GM18870 (cell line): Measurements from ENCODE around the gene MTNR1B.

Experiments used
- ATAC-seq: cut with Tn5 transposase; IDR thresholded peaks from one replicate; pipeline ENCODE4 v1.9.1; 2021; ENCODE audit warnings: moderate library complexity; ENCODE audit not compliant: unreplicated experiment

MTNR1B gene

DNA sequence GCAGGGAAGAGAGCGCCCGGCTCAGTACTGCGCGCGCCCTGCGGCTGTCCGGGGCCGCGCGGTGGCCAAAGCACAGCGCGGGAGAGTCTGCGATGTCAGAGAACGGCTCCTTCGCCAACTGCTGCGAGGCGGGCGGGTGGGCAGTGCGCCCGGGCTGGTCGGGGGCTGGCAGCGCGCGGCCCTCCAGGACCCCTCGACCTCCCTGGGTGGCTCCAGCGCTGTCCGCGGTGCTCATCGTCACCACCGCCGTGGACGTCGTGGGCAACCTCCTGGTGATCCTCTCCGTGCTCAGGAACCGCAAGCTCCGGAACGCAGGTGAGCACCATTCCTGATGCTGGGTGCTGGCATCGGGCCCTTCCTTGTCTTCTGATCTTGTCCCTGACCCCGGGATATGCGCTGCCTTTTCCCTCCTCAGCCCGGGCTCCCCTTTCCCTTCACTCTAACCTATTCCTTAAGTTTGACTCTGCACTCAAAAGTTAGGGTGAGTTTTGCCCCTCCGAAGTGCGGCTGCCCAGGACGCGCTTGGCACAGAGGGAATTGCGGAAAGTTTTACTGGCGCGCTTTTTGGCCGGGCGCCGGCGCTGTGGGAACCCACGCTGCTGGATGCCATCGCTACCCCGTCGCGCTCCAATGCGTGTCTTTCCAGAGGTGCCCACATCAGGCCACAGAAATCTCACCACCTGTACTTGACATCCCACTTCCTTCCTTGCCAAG is at the start of gene MTNR1B:
MTNR1B (plus strand) TSS at position 18 of the 714 bp plus-strand sequence; CDS start at position 93, 75 bp downstream.
- no peak for ATAC-seq

DNA sequence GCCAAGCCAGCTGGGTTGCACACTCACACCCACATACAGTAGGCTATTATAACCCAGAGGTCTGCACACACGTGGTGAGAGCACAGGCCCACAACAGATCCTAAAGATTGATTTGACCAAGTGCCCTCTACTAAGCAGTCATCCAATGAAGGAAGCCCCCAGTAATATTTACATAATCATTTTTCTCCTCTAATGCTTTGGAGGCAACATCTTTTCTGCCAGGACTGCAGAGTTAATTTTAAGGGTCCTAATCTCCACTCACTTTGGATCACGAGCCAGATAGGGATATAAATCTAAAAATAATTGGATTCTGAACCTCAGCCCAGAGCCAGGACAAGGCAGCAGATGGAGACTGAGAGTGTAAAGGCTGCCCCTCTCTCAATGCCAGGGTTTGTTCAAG is 49.1 kb upstream of the MTNR1B start:
- no peak for ATAC-seq

DNA sequence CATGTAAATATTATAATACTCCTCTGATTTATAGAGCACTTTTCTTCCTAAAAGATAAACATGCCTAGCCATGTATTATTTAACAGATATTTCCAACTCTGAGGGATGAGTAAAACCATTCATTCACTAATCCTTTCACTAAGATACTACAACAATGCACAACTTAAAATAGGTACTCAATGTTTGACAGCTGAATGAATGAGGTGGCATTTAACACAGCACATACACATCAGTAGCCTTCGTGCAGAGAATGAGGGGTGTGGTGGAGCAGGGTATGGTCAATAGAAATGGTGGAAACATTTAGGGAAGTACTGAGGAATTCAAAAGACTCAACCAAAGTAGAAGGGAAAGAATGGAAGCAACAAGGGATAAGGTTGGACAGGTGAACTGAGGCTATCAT is 46.7 kb upstream of the MTNR1B start:
- no peak for ATAC-seq

DNA sequence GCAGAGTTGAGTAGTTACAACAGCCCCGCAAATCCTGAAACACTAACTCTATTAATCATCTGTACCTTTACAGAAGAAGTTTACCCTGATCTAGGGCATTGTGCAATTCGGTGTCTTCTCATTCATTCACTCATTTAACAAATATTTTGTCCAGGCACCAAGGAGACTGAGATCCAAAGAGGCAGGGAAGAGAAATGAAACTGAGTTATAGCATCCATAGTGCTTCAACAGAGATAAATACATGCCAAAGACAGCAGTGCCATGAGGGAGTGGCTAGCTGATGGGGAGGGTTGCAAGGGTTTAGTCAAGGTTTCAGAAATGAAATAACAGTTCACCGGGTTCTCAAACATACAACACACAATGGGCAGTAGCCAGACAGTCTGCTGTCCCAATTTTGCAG is 40.2 kb upstream of the MTNR1B start:
- ATAC-seq: no peak

DNA sequence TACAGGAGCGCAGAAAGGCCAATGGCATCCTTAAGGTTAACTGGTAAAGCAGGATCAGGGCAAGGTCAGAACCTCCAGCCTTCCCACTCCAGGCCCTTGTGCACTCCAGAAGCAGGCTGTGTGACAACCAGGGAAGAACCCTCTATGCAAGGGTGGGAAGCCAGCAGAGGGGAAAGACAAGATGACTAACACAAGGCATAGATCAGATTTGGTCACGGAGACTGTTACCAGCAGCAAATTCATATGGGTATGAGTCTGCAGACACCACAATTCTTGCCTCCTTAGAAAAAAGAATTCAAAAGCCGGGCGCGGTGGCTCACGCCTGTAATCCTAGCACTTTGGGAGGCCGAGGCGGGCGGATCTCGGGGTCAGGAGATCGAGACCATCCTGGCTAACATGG is 39.8 kb upstream of the MTNR1B start:
- no peak for ATAC-seq

DNA sequence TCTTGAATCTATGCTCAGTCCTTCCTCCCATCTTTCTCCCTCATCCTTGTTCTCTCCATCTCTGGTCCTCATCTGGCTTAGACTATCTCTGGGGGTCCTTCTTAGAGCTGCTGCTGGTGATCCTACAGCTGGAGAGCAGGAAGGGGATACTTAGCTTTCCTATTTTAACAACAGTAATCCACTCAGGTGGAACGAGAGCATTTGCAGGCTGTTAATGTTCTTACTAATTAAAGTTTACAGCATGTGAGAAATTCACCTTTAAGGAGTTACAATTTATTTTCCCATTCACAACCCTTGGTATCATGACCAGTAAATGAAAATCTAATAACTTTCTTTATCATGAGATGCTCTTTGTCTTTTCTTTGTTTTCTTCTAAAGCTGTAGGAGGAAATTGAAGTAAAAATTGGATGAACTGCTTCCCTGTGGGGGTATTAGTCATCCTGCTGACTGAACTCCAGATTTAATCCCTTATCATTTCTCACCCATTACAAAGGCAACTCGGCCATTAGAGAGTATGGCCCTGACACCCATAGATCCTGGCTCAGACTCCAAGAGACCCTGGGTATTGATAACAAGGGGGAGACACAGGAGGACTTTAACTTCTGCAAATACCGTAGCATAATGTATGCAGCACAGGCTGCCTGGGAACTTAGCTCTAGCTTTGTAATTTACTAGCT is 37.6 kb upstream of the MTNR1B start:
- ATAC-seq: no peak

DNA sequence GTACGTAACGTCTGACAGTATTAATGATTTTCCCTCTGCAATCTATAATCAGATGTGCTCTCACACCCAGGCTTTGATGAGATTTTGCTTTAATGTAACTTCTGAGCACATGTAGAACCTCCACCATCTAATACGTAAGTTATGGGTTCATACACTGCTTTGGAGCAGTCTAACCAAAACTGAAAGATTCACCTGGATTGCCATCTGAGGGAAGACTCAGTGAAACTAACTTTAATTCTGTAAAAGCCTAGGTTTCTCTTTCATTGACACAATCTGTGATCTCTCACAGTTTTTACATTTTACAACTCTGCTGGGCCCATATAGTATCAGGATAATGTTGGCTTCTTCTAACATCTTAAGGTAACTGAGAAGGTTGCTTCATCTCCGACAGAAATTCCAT is 30.1 kb upstream of the MTNR1B start:
- ATAC-seq: no peak

DNA sequence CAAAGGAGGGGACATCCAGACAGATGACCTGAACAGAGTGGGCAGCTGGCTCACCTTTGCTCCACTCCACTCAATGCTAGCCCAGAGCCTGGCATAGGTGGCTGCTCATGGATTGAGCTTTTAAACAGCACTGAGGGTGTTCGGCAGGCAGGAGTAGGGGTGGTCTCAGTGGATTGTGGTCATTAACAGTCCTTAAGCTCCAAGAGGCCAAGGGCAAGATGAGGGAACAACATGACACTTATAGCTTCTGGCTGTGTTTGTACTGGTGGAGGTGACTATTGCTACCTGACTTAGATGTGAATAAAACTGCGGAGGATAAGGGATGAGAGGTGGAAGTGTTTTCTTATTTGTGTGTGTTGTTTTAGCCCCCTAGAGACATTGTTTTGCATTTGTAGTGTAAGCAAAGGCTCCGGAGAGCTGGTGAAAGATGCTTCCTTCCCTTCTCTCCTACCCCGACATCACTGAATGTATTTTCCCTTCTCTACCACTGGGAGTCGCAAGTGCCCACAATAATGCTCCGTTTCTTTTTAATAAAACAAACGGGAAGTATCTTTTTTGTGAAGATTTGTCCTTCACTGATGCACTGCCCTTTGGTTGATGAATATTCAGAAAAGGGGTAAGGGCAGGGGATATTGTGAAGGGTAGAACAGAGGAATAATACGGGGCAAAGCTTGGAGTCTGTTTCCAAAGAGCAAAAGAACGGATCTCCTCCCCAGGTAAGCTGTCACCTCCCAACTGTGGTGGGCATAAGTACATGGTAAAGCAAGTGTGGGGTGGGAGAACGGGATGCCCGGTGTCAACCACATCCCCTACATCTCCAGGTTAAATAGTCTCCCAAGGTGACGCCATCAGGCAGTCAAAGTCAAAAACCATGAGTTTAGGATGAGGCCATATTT is 27.5 kb upstream of the MTNR1B start:
- peak; percentile 50 for ATAC-seq

DNA sequence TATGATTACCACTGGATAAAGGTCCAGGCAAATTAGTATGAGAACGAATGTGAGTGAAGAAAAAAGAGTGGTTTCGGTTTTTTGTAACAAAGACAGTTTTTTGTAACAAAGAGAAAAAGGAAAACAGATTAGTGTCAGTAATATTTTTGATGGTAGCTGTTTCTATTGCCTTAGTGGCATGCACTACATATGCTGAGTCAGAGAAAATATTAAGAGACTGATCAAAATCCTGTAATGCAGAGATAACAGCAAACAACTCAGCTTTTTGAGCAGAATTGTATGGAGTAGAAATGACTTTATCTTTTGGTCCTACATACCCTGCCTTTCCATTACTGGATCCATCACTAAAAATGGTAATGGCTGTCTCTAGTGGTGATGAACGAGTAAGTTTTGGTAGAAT is 22.7 kb upstream of the MTNR1B start:
- ATAC-seq: no peak

DNA sequence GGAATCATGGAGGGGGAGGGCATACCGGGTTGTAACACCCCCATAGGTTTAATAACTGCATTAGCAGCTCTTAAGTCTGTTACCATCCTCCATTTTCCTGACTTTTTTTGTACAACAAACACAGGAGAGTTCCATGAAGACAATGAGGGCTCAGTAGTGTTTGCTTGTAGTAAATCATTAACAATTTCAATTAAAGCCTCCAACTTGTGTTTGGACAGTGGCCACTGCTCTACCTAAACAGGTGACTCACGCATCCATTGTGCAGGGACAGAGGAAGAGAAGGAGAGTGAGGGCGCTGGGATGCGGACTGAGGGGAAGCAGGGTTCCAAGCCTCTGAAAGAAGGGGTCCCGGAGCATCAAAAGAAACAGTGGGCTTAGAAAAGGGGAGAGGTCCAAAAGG is 21.3 kb upstream of the MTNR1B start:
- no peak for ATAC-seq

DNA sequence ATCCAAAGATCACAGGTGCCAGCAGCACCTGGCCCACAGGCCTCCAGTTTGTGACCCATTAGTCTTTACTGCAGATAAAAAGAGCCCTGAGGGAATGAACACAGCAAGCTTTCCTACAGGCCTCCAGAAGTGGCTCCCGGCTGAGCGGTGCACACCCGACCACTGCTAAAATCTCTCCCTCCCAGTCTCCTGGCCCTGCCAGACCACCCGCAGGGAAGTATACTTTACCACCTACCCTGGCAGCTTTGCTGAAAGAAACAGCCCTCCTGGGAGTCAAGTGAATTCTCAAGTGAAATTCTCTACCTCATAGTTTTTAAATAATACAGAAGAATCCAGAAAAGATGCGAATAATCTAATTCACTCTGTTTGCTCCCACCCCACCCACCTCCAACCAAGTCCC is 15.4 kb upstream of the MTNR1B start:
- no peak for ATAC-seq

DNA sequence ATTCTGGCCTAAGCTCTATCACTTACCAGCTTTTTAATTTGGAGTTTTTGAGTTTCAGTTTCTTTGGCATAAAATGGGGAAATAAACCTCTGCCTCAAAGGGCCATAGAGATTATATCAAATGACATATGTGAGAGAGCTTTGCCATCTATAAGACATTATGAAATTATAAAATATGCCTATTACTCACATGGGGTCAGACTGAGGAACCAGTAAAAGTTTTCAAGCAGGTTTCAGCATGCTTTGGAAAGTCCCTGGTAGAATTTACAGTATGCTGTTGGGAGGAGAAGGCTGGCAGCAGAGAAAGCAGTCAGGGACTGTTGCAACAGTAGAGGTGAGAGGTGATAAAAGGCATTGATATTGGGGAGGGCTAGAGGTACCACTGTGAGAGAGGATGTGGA is 13.6 kb upstream of the MTNR1B start:
- no peak for ATAC-seq

DNA sequence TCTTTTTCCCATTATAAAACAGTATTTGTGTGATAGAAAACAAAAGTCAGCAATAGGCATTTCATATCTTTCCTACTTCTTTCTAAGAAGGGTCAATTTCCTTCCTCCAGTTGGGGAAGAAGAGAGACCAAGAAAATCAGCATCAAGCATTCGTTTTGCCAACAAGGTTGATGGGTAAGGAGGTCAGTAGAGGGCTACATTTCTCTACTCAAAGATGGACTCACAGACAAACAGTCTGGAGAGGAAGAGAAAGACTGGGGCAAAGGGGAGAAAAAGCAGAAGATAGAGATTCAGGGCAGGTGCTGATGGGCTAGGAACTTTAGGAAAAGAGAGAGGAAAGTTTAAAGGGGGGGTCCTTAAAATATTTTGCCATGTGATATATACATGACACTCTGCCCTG is 8.6 kb upstream of the MTNR1B start:
- ATAC-seq: no peak

DNA sequence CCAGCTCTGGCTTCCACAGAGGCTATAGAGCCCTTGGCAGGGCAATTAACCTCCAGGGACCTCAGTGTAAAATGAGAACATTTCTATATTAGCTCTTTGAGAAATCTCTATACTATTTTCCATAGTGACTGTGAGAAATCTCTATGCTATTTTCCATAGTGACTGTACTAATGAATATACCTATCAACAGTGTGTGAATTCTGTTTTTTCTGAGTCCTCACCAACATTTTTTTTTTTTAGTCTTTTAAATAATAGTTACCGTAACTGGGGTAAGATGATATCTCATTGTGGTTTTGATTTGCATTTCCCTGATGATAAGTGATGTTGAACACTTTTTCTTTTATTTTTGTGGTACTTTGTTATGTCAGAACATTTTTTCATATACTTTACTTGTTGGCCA is 7.0 kb upstream of the MTNR1B start:
- no peak for ATAC-seq

DNA sequence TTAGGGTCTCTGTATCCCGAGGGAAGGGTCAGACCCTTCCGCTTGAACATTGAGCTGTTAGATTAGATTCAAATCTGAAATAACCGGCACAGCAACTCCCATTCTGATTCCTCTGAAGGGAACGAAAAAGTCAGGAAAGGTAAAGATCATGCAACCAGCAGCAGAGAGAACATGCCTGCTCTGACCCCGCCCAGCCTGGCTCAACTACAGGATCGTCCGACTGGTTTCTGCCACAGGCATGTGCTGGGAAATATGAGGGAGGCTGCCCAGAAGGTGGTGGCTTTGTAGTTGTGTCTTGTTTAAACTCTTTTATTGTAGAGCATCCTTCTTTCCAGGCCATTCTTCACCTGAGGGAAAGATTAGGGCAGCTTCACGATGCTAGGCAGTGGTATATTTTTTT is 5.0 kb upstream of the MTNR1B start:
- ATAC-seq: no peak

DNA sequence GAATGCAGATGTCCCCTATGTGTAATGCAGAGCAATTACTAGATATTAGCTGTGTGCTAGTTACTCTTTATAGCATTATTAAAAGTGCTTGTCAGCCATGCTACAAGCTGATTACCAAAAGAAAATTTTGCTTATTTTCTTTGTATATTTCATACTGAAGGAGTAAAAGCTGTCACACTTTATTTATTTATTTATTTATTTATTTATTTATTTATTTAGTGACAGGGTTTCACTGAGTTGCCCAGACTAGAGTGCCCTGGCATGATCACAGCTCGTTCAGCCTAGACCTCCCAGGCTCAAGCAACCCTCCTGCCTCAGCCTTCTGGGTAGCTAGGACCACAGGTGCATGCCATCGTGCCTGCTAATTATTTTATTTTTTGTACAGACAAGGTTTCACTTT is 4.3 kb upstream of the MTNR1B start:
- ATAC-seq: no peak

DNA sequence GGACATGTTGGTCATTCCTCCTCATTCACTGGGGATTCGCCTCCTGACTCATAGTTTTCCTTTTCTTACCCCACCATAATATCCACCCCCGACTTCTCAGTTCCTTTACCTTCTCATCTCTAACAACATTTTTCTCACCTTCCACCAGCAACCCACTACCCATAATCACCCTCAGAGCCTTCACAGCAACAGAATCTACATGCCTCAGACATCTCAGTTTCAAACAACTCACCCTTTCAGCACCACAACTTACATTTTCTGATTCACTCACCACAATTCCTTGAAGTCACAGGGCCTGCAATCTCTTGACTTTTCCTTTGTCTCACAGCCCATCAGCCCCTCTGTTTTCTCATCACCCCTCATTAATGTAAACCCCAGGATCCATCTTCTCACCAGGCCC is 2.3 kb upstream of the MTNR1B start:
- no peak for ATAC-seq

DNA sequence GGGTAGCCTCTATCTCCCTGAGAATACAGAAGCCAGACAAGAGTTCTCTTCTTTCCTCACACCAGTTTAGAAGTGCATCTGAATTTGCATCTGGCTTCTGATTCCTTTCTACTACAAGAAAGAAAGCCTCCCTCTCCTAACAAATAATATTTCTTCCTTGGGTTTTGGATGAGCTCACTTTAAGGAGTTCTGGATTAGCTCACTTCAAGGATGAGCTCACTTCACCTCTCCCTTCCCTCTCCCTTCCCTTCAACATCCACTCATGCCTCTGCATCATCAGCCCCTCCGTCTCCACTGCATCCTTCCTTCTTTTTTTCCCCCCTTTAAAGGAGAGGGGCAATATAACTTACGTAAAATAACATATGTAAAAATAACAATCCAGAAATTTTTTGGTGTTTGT is 1.6 kb upstream of the MTNR1B start:
- no peak for ATAC-seq

DNA sequence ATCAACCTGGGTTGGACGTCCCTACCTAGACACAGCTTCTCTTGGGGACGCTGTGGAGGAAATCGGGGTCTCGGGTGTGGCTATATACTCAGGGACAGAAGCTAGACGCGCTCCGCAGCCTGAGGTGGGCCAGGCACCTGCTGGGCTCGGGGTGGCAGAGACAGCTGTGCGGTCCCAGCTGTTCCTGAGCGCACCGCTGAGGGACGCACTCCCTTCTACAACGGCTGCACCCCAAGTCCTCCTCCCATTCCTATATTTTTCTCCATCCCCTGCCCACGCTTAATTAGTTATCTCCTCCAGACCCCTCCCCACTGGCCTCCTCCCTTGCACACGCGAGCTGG is 188 bp upstream of the MTNR1B start:
- no peak for ATAC-seq

DNA sequence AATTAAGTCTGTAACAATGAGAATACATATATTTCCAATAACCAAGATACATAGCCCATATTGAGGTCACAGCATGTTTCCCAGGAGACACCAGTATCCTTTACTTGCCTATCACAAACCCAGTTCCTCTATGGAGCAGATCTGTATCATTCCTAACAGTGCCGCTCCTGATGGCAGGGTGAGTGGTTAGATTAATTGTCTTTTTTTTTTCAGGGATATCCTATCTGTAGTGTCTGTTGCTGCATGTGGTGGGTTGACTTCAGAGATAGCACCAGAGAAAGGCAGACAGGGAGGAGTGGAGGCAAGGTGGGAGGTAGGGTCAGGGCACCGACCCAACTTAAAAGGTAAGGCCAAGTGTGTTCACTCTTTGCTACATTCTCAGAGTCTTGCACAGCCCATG is 2.8 kb downstream of the MTNR1B start:
- no peak for ATAC-seq

DNA sequence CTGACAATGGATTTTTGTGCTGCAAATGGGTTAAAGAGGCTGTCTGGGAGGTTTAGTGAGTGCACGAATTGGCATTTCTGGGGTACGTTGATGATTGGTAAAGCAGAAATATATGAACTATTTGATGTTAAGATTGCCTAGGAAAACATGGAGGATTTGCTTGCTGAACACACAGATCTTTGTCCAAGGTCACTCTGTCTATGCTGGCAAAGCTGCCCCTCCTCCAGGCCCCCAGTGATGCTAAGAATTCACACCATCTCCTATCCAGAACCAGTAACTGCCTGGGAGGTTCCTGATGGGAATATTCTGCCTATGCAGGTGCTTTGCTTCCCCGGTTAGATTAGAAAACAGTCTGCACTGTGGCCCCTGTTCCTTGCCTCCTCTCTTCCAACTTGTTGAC is 5.8 kb downstream of the MTNR1B start:
- no peak for ATAC-seq

DNA sequence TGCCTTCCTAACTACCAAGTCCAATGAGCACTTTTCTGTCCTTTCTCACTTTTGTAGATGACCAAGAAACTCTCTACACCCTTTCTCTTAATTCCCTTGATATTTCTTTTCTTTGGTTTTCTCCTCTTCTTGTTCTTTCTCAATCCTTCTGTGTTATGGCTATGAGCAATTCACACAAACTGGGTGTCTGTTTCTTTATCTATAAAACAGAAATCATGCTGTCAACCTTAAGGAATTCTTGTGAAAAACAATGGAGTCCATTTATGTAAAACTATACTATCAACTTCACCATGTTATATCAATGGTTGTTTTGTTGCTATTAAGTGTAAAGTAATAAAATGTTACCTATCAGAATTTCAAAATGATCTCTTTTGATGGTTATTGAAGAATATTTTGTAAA is 7.2 kb downstream of the MTNR1B start:
- ATAC-seq: no peak
